ENCODE data around the gene CHKB. TPM values are rescaled to one million over a fixed set of nuclear protein-coding genes. Genes with fewer than 3 reads are reported as not detected.

The CHKB gene
- total RNA-seq, 1 donor from 2014 or later = 18.0 TPM

- no peak for DNase-seq (ENCODE audit: low read depth in 2 of 2)
Observed at GRCh38 chr22:50600538-50600937, 17.9 kb upstream of the CHKB start, which contains the start of gene MAPK8IP2. MAPK8IP2 (plus strand) TSS chr22:50600793; CDS start chr22:50600819, 26 bp downstream.

GRCh38 chr22:50599816-50600455 is 17.3 kb upstream of the CHKB start:
- peak in 1 of 2 donors; percentile 44 for DNase-seq (ENCODE audit: low read depth in 2 of 2)

- DNase-seq (ENCODE audit: low read depth in 2 of 2) = no peak
Observed at GRCh38 chr22:50597097-50597496, 14.4 kb upstream of the CHKB start.

DNA sequence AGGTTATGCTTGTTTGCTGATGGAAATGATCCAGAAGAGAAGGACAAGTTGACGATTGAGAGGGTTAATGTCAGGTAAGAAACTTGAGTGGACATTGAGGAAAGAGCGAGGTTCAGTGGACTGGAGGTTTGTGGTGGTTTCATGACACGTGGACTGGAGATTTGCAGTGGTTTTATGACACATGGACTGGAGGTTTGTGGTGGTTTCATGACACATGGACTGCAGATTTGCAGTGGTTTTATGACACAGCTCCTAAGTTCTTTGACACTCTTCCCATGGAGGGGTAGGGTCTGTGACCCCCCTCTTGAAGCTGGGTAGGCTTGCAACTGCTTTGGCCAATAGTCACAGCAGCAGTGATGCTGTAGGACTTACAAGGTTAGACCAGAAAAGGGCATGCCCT is 12.5 kb upstream of the CHKB start:
- DNase-seq (ENCODE audit: low read depth in 2 of 2) = no peak

- no peak for DNase-seq (ENCODE audit: low read depth in 2 of 2)
Observed at GRCh38 chr22:50587407-50587806, 4.8 kb upstream of the CHKB start.

DNA sequence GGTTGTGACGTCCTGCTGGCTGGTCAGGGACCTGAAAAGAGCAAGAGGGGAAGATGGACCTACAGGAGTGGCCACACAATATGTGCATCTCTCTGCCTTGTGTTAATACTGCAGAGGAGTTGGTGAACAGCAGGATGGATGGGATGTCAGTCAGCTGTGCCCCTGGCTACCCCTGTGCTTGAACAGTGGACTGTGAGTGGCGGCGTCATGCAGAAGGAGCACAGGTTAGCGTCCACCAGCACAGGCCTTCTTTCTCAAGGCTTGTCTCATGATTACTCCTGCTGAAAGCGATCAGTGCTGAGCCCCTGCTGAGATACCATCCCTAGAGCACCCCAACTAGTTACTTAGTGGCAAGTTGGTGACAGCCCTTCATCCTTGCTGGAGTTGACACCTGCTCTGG is 3.8 kb upstream of the CHKB start:
- no peak for DNase-seq (ENCODE audit: low read depth in 2 of 2)

DNA sequence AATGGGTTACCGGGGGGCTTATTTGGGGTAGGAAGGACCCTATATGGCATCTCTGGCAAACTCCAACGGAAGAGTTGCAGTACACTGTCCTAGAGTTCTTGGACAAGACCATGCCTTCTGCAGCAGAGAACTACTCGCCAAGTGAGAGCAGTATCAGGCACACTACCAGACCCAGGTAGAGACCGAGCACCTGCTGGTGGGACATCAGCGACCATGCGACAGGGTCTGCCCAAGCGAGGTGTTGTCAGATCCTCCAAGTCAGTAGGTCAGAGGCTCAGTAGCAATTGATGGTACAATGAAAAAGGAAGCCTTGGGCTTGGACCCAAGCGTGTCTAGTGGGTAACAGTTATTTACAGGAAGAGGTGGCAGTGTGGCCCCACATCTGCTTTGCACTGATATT is 3.1 kb upstream of the CHKB start:
- no peak for DNase-seq (ENCODE audit: low read depth in 2 of 2)

DNA sequence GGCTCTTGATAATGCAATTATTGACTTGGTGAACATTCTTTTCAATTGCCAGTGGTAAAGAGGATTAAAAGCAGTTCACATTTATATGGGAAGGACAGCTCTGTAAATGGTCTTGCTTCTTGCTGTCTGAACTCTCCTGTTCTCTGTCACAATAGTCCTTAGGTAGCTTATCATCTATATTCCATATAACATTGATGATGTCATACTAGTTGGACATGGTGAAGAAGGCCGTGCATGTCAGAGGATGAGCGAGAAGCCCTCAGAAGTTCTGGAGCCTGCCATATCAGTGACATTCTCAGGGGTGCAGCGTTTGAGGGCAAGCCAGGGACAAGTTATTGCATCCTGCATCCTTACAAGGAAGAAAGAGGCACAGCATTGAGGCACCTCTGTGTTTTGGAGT is 2.6 kb upstream of the CHKB start:
- DNase-seq (ENCODE audit: low read depth in 2 of 2) = no peak

DNA sequence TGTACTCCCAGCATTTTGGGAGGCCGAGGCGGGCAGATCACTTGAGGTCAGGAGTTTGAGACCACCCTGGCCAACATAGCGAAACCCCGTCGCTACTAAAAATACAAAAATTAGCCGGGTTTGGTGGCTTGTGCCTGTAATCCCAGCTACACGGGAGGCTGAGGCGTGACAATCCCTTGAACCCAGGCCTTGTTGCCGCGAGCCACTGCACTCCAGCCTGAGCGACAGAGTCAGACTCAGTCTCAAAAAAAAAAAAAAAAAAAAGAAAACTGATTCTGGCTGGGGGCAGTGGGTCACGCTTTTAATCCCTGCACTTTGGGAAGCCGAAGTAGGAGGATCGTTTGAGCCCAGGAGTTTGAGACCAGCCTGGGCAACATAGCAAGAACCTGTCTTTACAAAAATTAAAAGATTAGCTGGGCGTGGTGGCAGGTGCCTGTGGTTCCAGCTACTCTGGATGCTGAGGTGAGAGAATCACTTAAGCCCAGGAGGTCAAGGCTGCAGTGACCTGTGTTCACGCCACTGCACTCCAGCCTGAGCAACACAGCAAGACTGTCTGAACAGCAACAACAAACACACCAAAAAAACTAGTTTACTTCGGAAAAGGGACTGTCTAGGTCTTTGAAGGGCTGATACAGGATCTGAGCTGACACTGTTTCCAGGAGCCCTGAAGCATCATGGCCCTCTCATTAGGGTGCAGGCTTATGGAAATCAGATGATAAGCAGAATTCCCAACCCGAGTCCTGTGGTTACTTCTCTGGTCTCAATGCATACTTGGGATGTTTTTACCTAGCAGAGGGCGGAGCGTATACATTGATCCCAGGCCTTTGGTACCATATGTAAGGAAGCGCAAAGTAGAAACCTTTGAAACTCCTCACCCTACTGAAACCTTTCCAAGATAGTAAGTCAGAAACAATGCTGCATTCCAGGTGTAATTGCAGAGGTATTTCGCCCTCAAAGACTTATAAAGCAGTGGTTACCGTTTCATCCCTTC is 1.8 kb upstream of the CHKB start:
- no peak for DNase-seq (ENCODE audit: low read depth in 2 of 2)

DNA sequence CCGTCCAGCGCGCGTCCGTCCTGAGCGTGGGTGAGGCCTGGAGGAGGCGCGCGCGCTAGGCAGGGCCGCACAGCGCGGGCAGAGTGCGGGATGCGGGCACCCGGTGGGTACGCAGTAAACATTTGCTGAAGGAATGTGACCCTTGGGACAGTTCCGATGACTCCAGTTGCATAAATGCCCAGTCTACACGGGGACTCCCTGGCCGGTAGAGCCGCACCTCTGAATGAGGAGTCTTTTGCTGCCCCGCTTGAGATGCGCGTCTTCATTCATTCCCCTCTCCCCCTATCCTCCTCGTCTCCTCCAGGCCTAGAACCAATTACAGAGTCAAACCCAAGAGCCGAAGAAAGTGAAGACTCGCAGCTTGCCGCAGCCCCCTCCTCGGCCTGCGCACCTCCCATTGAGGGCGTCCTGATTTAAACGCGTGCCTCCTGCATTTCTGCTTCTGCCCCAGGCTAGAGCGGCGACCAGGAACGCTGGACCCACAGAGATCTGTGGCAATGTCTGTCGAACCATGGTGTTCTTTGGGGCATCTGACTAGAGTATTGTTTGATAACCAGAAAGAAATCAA is 729 bp upstream of the CHKB start:
- peak in 1 of 2 donors; percentile 6 for DNase-seq (ENCODE audit: low read depth in 2 of 2)

DNA sequence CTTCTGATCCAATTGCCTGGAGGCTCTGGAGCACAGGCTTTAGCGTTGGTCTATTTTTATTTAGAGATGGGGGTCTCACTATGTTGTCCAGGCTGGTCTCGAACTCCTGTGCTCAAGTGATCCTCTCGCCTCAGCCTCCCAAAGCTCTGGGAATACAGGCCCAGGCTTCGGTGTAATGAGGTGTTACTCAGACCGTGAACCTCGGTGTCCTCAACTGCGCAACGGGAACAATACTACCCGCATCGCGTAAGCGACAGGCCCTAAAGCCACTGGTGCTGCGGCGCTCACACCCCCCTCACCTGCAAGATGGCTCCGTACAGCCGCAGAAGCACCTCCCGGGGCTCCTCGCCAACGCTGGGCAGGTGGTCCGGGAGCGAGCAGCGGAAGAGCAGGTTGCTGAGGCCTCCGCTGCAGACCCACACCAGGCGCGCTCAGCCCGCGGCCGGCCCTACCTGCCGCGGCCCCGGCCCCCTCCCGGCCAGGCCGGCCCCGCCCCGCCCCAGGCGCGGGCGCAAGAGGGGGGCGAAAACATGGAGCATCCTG is 628 bp downstream of the CHKB start:
- no peak for DNase-seq (ENCODE audit: low read depth in 2 of 2)

DNA sequence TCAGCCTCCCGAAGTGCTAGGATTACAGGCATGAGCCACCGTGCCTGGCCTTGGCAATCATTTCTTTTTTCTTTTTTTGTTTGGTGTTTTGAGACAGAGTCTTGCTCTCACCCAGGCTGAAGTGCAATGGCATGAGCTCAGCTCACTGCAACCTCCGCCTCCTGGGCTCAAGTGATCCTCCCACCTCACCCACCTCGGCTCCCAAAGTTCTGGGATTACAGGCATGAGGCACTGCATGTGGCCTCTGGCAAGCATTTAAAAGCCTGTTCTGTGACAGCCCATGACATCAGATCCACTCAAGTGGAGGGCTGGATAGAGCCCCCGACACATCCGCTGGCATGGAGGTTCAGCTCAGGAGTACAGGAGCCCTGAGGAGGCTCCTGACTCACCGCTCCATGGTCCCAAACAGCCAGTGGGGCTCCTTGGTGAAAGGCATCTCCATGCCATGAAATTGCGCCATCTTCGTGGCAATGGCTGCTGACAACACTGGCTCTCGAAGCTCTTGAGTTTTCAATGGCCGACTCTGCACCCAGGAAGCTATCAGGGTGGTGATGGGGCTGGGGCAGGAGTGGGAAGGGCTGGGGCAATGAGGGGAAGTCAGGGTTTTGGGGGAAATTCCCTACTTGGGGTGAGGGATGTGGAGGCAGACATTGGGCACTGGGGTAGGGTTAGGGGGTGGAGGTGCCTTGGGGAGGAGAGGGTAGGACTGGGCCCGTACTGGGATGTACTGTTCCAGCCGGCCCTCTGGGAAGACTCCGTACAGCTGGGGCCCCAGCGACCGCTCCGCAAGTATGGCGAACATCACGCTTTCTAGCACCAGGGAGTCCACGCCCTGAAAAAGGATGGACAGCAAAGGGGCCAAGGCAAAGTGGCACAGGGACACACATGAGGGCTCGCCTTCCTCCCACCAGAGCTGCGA is 1.4 kb downstream of the CHKB start:
- no peak for DNase-seq (ENCODE audit: low read depth in 2 of 2)

DNA sequence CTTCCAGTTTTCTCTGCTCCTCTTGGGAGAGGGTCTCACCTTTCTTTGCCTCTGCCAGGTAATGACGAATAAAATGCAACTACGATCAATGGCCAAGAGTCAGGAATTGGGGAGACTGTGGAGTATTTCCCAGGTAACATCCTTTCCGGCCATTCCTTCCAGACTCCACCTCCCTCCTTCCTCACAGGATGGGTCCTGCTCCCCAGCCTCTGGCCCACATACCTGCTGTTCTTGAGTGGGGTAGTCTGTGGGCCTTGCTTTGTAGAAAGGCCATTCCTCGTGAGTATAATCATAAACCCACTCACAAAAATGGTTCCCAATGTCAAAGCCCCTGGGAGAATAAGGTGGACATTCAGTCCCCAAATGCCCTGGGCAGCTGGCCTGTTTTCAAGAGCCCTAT is 2.9 kb downstream of the CHKB start:
- DNase-seq (ENCODE audit: low read depth in 2 of 2) = no peak

- DNase-seq (ENCODE audit: low read depth in 2 of 2) = no peak
Observed at GRCh38 chr22:50578776-50579310, 3.8 kb downstream of the CHKB start.

GRCh38 chr22:50577987-50578775 is 4.5 kb downstream of the CHKB start, which contains the start of gene CPT1B:
CPT1B (minus strand) TSS chr22:50578427; CDS start chr22:50577915, 512 bp downstream.
- DNase-seq (ENCODE audit: low read depth in 2 of 2) = no peak

GRCh38 chr22:50577697-50577986 is 5.0 kb downstream of the CHKB start:
- DNase-seq (ENCODE audit: low read depth in 2 of 2) = no peak

GRCh38 chr22:50576806-50577696 is 5.6 kb downstream of the CHKB start:
- no peak for DNase-seq (ENCODE audit: low read depth in 2 of 2)

DNA sequence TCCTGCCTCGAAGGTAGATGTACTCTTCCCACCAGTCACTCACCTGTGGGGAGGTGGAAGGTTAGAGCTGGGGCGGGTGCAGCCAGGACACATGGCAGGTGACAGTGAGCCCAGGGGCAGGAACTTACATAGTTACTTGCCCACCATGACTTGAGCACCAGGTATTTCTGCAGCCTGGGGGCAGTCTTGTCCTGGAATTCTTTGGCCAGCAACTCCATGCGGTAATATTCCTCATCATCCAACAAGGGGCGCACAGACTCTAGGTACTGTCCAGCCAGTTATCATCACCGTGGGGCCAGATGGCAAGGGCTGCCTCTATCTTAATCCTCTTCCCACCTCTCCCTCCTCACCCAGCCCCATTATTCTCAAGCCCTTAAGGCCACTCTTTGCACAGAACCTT is 6.6 kb downstream of the CHKB start:
- peak; percentile 72 to 87 for DNase-seq (ENCODE audit: low read depth in 2 of 2)

DNA sequence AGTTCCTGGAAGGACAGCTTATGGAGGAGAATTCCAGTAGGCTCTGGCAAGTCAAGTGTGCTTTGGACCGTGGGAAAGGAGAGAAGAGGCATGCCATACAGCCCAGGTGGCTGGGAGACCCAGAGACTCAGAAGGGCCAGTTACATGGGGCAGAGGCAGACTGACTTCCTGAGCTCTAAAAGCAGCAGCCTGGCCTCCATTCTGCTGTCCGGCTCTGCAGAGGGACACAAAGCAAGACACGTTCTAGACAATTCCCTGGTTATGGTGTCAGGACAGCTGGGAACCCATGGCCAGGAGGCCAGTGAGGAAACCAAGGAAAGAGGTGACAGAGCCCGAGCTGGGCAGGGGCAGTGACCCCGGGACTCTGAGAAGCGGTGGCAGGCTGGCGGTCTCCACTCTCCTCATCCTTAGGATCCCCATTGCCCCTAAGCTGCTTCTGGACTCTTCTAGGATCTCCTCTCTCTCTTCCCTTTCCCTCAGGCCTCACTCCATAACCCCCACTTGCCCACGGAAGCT is 7.2 kb downstream of the CHKB start:
- DNase-seq (ENCODE audit: low read depth in 2 of 2) = no peak

Data from dermis microvascular lymphatic vessel endothelial cell (primary cell).